Transverse colon (tissue), 3 donors: ENCODE measurements around the gene ARID4B.

Source experiments
- EP300 ChIP-seq: sonication (generic); formaldehyde crosslinking; IDR thresholded peaks from one replicate; pipeline ENCODE4 v1.6.1; 2017; ENCODE audit warnings: antibody characterized with exemption, low read depth
- TF ChIP-seq, protein P1 (sequence below), 5 experiments: fragments of 200-600 bp in 3 of 5; fragments of 450-650 bp in 2 of 5; sonication (generic) in 3 of 5; IDR thresholded peaks; 1 replicate in 2 of 5; 2 replicates in 3 of 5; pipeline ENCODE4 v1.5.1; 2016 to 2017; ENCODE audit warnings: antibody characterized with exemption in 5 of 5, inconsistent platforms in 3 of 5, mild to moderate bottlenecking in 2 of 5, moderate library complexity in 1 of 5

DNA sequence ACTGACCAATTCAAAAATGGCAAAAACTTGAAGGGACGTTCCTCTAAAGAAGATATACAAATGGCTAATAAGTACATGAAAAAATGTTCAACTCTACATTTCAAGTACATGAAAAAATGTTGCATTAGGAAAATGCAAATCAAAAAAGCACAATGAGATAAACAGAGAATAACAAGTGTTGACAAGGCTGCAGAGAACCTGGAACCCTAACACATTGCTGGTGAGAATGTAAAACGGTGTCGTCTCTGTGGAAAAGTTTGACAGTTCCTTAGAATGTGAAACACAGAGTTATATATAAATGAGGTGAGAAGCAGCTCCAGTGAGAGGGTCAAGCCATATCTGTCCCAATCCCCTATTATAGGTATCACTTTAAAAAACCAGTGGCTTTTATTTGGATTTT is 122.3 kb downstream of the ARID4B start:
- TF ChIP-seq EP300 = no peak
- TF ChIP-seq, protein P1, sequence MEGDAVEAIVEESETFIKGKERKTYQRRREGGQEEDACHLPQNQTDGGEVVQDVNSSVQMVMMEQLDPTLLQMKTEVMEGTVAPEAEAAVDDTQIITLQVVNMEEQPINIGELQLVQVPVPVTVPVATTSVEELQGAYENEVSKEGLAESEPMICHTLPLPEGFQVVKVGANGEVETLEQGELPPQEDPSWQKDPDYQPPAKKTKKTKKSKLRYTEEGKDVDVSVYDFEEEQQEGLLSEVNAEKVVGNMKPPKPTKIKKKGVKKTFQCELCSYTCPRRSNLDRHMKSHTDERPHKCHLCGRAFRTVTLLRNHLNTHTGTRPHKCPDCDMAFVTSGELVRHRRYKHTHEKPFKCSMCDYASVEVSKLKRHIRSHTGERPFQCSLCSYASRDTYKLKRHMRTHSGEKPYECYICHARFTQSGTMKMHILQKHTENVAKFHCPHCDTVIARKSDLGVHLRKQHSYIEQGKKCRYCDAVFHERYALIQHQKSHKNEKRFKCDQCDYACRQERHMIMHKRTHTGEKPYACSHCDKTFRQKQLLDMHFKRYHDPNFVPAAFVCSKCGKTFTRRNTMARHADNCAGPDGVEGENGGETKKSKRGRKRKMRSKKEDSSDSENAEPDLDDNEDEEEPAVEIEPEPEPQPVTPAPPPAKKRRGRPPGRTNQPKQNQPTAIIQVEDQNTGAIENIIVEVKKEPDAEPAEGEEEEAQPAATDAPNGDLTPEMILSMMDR (IDR thresholded peaks at IDR 0.05) = no peak
